Muscle of back (tissue), 13 donors: ENCODE measurements around the gene RBMX. TPM values are rescaled to one million over a fixed set of nuclear protein-coding genes. Genes with fewer than 3 reads are reported as not detected.
"Not testable (repeated sequence)": the region's sequence is repeated elsewhere in the genome, so short reads cannot be mapped to it uniquely, and the experiment has no call there.

Experiments
- DNase-seq, 3 donors: peaks; one replicate each; pipeline versions ENCODE4 v3.0.0 to v3.0.0-alpha.2; 2013
- long read RNA-seq, 9 donors: transcript quantifications; one replicate each; lab custom pipeline, GENCODE V29; 2026
- polyA plus RNA-seq, 10 donors: library from polyadenylated mRNA; unstranded; fragments of 120-200 nt; gene quantifications; one replicate each; pipeline ENCODE4 v1.2.1, GENCODE V29; 2013; ENCODE audit not compliant: insufficient read length in 10 of 10

RBMX gene
- polyA plus RNA-seq = 100 to 1,000 TPM; 180 to 260 (median 216) TPM
- long read RNA-seq, donor 1, transcript RBMX-210 (2 exons, 563 nt) = minor isoform, 10 of 92 reads
- long read RNA-seq, donor 1, transcript RBMX-201 (9 exons, 2,012 nt) = major isoform, 45 of 92 reads
- long read RNA-seq, donor 1, partial matches to known transcripts = 33 of 92 reads
- long read RNA-seq, donor 1, other reads (novel, unspliced or antisense) = 0 of 92 reads
- long read RNA-seq, donor 2, transcript RBMX-201 (9 exons, 2,012 nt) = major isoform, 54 of 73 reads
- long read RNA-seq, donor 2, transcript RBMX-207 (8 exons, 2,148 nt) = minor isoform, 5 of 73 reads
- long read RNA-seq, donor 2, partial matches to known transcripts = 11 of 73 reads
- long read RNA-seq, donor 2, other reads (novel, unspliced or antisense) = 0 of 73 reads
- long read RNA-seq, donor 3 = 0 reads
- long read RNA-seq, donor 4, transcript RBMX-207 (8 exons, 2,148 nt) = minor isoform, 5 of 90 reads
- long read RNA-seq, donor 4, transcript RBMX-201 (9 exons, 2,012 nt) = major isoform, 41 of 90 reads
- long read RNA-seq, donor 4, transcript RBMX-210 (2 exons, 563 nt) = minor isoform, 13 of 90 reads
- long read RNA-seq, donor 4, partial matches to known transcripts = 30 of 90 reads
- long read RNA-seq, donor 4, other reads (novel, unspliced or antisense) = 0 of 90 reads
- long read RNA-seq, donor 5, full-length matches to known transcripts = 88 of 174 reads
- long read RNA-seq, donor 5, partial matches to known transcripts = 81 of 174 reads
- long read RNA-seq, donor 5, other reads (novel, unspliced or antisense) = 5 of 174 reads
- long read RNA-seq, donor 6, transcript RBMX-210 (2 exons, 563 nt) = minor isoform, 9 of 105 reads
- long read RNA-seq, donor 6, transcript RBMX-201 (9 exons, 2,012 nt) = major isoform, 64 of 105 reads
- long read RNA-seq, donor 6, partial matches to known transcripts = 26 of 105 reads
- long read RNA-seq, donor 6, other reads (novel, unspliced or antisense) = 0 of 105 reads
- long read RNA-seq, donor 7, transcript RBMX-210 (2 exons, 563 nt) = minor isoform, 11 of 105 reads
- long read RNA-seq, donor 7, transcript RBMX-201 (9 exons, 2,012 nt) = major isoform, 40 of 105 reads
- long read RNA-seq, donor 7, transcript RBMX-207 (8 exons, 2,148 nt) = minor isoform, 7 of 105 reads
- long read RNA-seq, donor 7, partial matches to known transcripts = 45 of 105 reads
- long read RNA-seq, donor 7, other reads (novel, unspliced or antisense) = 0 of 105 reads
- long read RNA-seq, donor 8, transcript RBMX-201 (9 exons, 2,012 nt) = major isoform, 44 of 83 reads
- long read RNA-seq, donor 8, transcript RBMX-210 (2 exons, 563 nt) = minor isoform, 14 of 83 reads
- long read RNA-seq, donor 8, partial matches to known transcripts = 20 of 83 reads
- long read RNA-seq, donor 8, other reads (novel, unspliced or antisense) = 0 of 83 reads
- long read RNA-seq, donor 9, transcript RBMX-201 (9 exons, 2,012 nt) = major isoform, 10 of 14 reads
- long read RNA-seq, donor 9, partial matches to known transcripts = 0 of 14 reads
- long read RNA-seq, donor 9, other reads (novel, unspliced or antisense) = 0 of 14 reads

- peak; percentile 94 to 96 (median 95) for DNase-seq
Measured at GRCh38 chrX:136880452-136881013, at the start of gene RBMX. Gene RBMX, minus strand, starts transcription at chrX:136880725. Its CDS starts 1,298 bp downstream, at chrX:136879427.

GRCh38 chrX:136921438-136921837, 40.9 kb upstream of the RBMX start:
- not testable (repeated sequence) for DNase-seq

GRCh38 chrX:136920001-136920400, 39.5 kb upstream of the RBMX start:
- peak in 2 of 3 donors; percentile 15 to 21 for DNase-seq

GRCh38 chrX:136916827-136917226, 36.3 kb upstream of the RBMX start:
- DNase-seq = no peak

- not testable (repeated sequence) for DNase-seq
Measured at GRCh38 chrX:136911661-136912060, 31.1 kb upstream of the RBMX start.

- DNase-seq = no peak
Measured at GRCh38 chrX:136911253-136911652, 30.7 kb upstream of the RBMX start.

GRCh38 chrX:136910565-136911035, 30.1 kb upstream of the RBMX start:
- DNase-seq = no peak

- peak; percentile 88 to 96 (median 90) for DNase-seq
Measured at GRCh38 chrX:136909706-136910564, 29.4 kb upstream of the RBMX start.

GRCh38 chrX:136909119-136909705, 28.7 kb upstream of the RBMX start:
- DNase-seq = peak; percentile 74 to 91 (median 74)

- peak in 2 of 3 donors; percentile 18 to 34 for DNase-seq
Measured at GRCh38 chrX:136907621-136908020, 27.1 kb upstream of the RBMX start.

- no peak for DNase-seq
Measured at GRCh38 chrX:136906921-136907510, 26.5 kb upstream of the RBMX start.

- not testable (repeated sequence) for DNase-seq
Measured at GRCh38 chrX:136904067-136904466, 23.5 kb upstream of the RBMX start.

- not testable (repeated sequence) for DNase-seq
Measured at GRCh38 chrX:136900071-136900470, 19.5 kb upstream of the RBMX start.

GRCh38 chrX:136899221-136899620, 18.7 kb upstream of the RBMX start:
- DNase-seq = no peak

- not testable (repeated sequence) for DNase-seq
Measured at GRCh38 chrX:136898752-136899151, 18.2 kb upstream of the RBMX start.

GRCh38 chrX:136896121-136896914, 15.8 kb upstream of the RBMX start:
- DNase-seq = no peak

GRCh38 chrX:136892412-136892811, 11.9 kb upstream of the RBMX start:
- no peak for DNase-seq

GRCh38 chrX:136890596-136890995, 10.1 kb upstream of the RBMX start:
- DNase-seq = not testable (repeated sequence)
